ENCODE measurements around the gene OTOR.

- TF ChIP-seq ZNF280D (CRISPR knock-in tag; IDR thresholded peaks at IDR 0.05) = no peak
- no peak for TF ChIP-seq ADNP (CRISPR knock-in tag; IDR thresholded peaks at IDR 0.05)
- TF ChIP-seq ZKSCAN5 (CRISPR knock-in tag; IDR thresholded peaks at IDR 0.05) = no peak
- no peak for TF ChIP-seq POLR2A (IDR thresholded peaks at IDR 0.05; ENCODE audit: insufficient read depth in 1 of 2, low read depth in 2 of 2, low read length in 2 of 2)
- TF ChIP-seq ZNF790 (CRISPR knock-in tag; IDR thresholded peaks at IDR 0.05; ENCODE audit: borderline replicate concordance) = no peak
- no peak for TF ChIP-seq ETV5 (CRISPR knock-in tag; IDR thresholded peaks at IDR 0.05; ENCODE audit: borderline replicate concordance)
- TF ChIP-seq HNF4A (CRISPR knock-in tag; IDR thresholded peaks at IDR 0.05) = no peak
- TF ChIP-seq ZNF749 (CRISPR knock-in tag; IDR thresholded peaks at IDR 0.05; ENCODE audit: borderline replicate concordance) = no peak
- no peak for TF ChIP-seq HDAC6 (IDR thresholded peaks at IDR 0.05; ENCODE audit: low read depth, low read length)
- TF ChIP-seq ZC3H4 (CRISPR knock-in tag; IDR thresholded peaks at IDR 0.05; ENCODE audit: borderline replicate concordance) = no peak
- no peak for TF ChIP-seq CTCF (CRISPR knock-in tag; IDR thresholded peaks at IDR 0.05)
- no peak for TF ChIP-seq ZNF564 (CRISPR knock-in tag; IDR thresholded peaks at IDR 0.05)
Observed at GRCh38 chr20:16710781-16711180, 37.4 kb upstream of the OTOR start.

Data from HepG2 (cell line).